ENCODE data around the gene OR6C76. TPM values are rescaled to one million over a fixed set of nuclear protein-coding genes. Genes with fewer than 3 reads are reported as not detected.

Gene OR6C76
- total RNA-seq, 4 donors from 2014 or later = not detected

DNA sequence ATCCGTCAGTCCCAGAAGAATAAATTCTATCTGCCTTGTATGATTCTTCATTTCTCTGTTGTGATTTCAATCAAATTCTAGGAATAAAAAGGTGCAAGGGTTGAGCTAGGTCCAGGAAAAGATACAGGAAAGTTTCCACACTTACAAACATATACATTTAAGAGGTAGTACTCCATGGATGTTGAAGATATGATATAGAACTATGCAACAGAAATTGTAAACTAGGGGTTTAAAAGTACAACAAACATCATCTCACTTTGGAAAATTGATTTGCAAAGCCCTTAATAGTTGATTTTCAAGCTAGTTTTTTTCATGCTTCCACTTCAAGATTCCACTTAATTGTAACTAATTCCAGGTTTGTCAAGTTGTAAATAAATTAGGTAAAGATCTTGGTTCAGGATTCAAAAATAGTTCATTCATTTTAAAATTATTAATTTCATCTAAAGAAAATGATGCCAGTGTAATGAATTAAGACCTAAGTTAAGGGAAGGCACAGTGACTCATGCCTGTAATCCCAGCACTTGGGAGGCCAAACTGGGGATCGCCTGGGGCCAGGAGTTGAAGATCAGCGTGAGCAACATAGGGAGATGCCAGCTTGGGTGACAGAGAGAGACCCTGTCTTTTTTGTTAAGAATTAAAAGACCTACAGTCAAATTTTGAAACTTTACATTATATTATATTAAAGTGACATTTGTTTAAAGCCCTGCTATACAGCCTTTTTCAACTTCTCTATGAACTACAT, 44.2 kb downstream of the OR6C76 start, which contains the start of gene OR6C70:
TSS of gene OR6C70 (minus strand) at position 51 of the 742 bp plus-strand sequence. CDS start at position 51, 0 bp downstream.
- Histone ChIP-seq H3K27ac (no peak within 1 kb of the TSS), H3K4me1 (no peaks in the 10 kb centered on the region), H3K36me3 (no peaks in the 10 kb centered on the region), H3K4me3 (no peak within 1 kb of the TSS), H3K9me3 (no peaks in the 10 kb centered on the region), H3K27me3 (no peaks in the 10 kb centered on the region)
- TF ChIP-seq, protein P1, sequence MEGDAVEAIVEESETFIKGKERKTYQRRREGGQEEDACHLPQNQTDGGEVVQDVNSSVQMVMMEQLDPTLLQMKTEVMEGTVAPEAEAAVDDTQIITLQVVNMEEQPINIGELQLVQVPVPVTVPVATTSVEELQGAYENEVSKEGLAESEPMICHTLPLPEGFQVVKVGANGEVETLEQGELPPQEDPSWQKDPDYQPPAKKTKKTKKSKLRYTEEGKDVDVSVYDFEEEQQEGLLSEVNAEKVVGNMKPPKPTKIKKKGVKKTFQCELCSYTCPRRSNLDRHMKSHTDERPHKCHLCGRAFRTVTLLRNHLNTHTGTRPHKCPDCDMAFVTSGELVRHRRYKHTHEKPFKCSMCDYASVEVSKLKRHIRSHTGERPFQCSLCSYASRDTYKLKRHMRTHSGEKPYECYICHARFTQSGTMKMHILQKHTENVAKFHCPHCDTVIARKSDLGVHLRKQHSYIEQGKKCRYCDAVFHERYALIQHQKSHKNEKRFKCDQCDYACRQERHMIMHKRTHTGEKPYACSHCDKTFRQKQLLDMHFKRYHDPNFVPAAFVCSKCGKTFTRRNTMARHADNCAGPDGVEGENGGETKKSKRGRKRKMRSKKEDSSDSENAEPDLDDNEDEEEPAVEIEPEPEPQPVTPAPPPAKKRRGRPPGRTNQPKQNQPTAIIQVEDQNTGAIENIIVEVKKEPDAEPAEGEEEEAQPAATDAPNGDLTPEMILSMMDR (IDR thresholded peaks at IDR 0.05) = no peak
- no peak for TF ChIP-seq POLR2A (IDR thresholded peaks at IDR 0.05)
- no peak for DNase-seq
- intact Hi-C loops (cut with DNase I) = no loop called here
- WGBS, 2 donors = 49 to 51% methylated on average over 3 of the region's 3 CpGs

DNA sequence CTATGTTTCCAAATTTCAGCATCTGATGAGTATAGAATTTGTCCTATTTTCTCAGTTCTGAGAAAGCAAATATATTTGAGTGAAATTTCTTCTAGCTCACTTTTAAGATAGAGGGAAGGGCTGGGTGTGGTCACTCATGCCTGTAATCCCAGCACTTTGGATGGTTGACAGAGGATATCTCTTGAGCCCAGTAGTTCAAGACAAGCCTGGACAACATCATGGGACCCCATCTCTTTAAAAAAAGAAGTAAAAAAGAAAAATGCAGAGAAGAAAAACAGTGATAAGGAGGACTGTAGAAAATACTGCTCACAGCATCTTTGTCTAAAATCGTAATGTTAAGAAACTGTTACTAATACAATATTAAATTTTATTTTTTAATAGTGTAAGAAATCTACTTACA, 46.2 kb downstream of the OR6C76 start:
- TF ChIP-seq, protein P1 (IDR thresholded peaks at IDR 0.05) = no peak
- no peak for TF ChIP-seq POLR2A (IDR thresholded peaks at IDR 0.05)
- H3K27ac ChIP-seq = no peak overlapping the region
- H3K4me1 ChIP-seq = no peaks in the 10 kb centered on the region
- 78 to 83% methylated on average over 1 of the region's 1 CpG for WGBS, 2 donors
- no peaks in the 10 kb centered on the region for H3K27me3 ChIP-seq
- intact Hi-C loops (cut with DNase I) = no loop called here
- no peaks in the 10 kb centered on the region for H3K36me3 ChIP-seq
- H3K9me3 ChIP-seq = no peaks in the 10 kb centered on the region
- no peak overlapping the region for H3K4me3 ChIP-seq
- DNase-seq = no peak

Other genes with a start within 250 kb of the OR6C76 start
- not detected for gene OR10A7, start 205.2 kb upstream of the OR6C76 start, total RNA-seq
- not detected for gene OR6C74, start 181.6 kb upstream of the OR6C76 start, total RNA-seq
- not detected for gene OR6C6, start 129.7 kb upstream of the OR6C76 start, total RNA-seq
- gene OR6C1, start 111.9 kb upstream of the OR6C76 start, total RNA-seq = not detected
- not detected for gene OR6C3, start 95.5 kb upstream of the OR6C76 start, total RNA-seq
- gene OR6C75, start 63.3 kb upstream of the OR6C76 start, total RNA-seq = not detected
- not detected for gene OR6C65, start 25.7 kb upstream of the OR6C76 start, total RNA-seq
- under 1 TPM in 1 of 4 donors, not detected in 3; 0.22 TPM for gene OR6C2, start 17.8 kb downstream of the OR6C76 start, total RNA-seq
- gene OR6C70, start 43.9 kb downstream of the OR6C76 start, total RNA-seq = not detected
- gene OR6C68, start 66.1 kb downstream of the OR6C76 start, total RNA-seq = not detected
- gene OR6C4, start 123.3 kb downstream of the OR6C76 start, total RNA-seq = not detected
- not detected for gene OR2AP1, start 146.2 kb downstream of the OR6C76 start, total RNA-seq
- gene OR10P1, start 210.6 kb downstream of the OR6C76 start, total RNA-seq = not detected

Measured in esophagus squamous epithelium (tissue), 5 donors.